GM21515 (cell line): ENCODE measurements around the gene KIAA0825.

Experiments
- ATAC-seq: cut with Tn5 transposase; IDR thresholded peaks from one replicate; pipeline ENCODE4 v1.9.1; 2021; ENCODE audit not compliant: unreplicated experiment

Gene KIAA0825

GRCh38 chr5:94508461-94509148 is 109.8 kb downstream of the KIAA0825 start:
- ATAC-seq, result no peak

- no peak for ATAC-seq
These were observed 112.9 kb downstream of the KIAA0825 start for GRCh38 chr5:94505327-94506068.

DNA sequence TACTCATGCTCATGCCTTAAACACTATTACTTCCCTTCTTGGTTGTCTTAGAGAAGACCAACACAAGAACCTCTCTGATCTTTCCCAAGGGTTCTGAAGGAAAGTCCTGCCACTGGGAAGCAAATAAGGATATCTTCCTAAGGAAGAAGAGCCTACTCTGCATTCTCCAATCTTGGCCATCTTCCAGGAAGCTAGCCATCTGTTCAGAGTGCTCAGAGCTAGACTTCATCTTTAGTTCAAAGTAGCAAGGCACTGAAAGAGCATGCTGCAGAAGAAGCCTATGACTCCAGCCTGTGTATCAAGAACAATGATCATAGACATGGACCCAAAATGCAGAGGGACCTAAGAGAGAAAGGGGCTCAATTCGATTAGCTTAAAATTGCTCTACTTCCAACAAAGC is 114.7 kb downstream of the KIAA0825 start:
- ATAC-seq, result no peak

DNA sequence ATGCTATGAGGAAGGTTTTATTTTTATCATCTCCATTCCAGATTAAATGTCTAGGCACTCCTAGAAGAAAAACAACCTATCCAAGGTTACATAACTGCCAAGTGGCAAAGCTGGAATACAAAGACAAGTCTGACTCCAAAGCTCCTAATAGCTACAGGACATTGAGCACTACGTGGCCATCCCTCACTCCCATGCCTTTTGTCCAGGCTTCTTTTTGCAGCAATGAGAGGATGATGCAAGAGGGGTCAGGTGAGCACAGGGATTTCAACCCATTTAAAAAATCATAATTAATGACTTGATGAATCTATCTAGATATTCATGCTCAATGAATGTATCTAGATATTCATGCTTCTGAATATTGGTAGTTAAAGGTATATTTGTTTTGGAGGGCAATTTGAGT is 117.0 kb downstream of the KIAA0825 start:
- ATAC-seq, result no peak

- ATAC-seq, result no peak
These were observed 118.6 kb downstream of the KIAA0825 start for GRCh38 chr5:94499806-94500205.

DNA sequence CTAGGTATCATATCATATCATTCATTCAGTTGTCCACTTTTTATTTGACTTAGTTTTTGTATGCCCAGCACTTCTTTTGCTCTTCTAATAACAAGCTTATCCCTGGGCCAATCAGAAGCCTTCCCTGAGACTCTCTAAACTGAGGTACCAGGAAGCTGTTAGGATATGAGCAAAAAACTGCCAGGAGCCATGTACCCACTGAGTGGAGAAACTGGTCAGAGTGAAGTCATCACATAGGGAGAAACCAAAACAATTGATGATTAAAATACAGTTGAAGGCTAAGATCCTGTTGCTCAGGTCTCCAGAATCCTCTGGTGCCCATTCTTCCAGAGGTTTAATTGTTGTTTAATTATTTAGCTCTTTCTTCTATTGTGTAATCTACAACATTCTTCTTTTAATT is 120.2 kb downstream of the KIAA0825 start:
- no peak for ATAC-seq

GRCh38 chr5:94485067-94485466 is 133.3 kb downstream of the KIAA0825 start:
- no peak for ATAC-seq

DNA sequence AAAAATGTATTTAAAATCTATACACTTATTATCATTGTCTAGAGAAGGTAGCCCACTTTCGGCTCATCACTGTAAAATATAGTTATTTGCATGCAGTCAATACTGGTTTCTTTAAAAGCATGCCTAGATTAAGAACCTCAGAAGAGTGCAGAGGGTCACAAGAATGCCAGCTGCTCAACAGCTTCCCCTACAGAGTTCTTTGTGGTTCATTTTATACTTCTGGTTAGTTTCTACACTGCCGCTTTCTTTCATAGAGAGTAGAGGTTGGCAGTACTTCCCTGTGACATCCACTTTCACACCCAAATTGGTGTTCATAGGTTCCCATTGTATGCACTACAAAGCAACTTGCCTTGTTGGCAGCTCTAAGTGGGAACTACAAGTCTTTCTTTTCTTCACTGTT is 137.3 kb downstream of the KIAA0825 start:
- no peak for ATAC-seq

GRCh38 chr5:94480486-94480885 is 137.9 kb downstream of the KIAA0825 start:
- no peak for ATAC-seq

DNA sequence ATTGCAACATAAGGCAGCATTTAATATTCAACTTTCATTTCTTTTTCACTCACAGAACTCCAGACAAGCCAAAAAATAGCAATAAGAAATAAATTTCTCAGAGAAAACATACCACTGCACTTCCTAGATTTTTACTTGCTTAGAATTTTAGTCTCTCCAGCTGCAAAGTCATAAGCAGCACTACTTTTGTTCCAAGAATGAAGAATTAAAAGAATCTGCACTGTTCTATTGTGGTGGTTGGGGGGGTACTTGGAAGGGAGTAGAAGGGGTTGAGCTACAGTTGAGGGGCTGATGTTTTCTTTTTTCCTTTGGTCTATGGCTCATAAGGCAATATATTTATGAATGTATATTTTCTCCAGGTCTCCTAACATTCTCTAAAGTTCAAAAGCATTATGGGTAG is 144.5 kb downstream of the KIAA0825 start:
- ATAC-seq, result no peak

DNA sequence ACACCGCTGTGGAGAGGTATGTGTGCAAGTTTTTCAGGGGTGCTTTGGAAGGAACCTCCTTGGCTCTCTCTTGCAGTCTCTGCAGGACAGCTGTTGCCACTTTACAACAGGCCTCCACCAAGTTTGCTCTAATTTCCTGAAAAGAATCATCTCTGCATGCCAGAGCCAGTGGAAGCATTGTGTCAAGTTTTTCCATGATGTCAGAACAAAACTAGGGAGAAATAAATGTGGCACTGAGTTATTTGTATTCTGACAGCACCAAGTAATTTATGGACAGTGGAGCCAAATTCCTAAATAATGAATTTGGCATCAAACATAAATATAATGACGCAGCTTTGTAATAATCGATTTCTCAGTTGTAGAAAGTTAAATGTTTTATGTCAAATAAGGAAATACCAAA is 146.9 kb downstream of the KIAA0825 start:
- no peak for ATAC-seq

DNA sequence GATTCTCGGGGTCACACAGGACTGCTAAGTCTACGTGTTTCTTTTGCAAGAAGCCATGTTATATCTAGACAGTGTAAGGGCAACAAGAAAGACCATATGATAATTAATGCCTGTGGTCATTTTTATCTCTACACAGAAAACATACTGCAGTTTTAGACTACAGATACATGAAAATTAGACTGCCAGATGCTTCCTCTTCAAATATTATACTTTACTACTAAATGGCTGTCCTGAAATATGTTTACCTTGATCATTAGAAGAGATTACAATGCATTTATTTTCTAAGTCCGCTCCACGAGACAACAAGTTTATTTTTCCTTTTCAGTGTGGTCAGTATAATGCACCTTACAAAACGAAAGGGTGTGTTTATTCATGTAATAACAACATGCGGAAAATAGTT is 147.6 kb downstream of the KIAA0825 start:
- ATAC-seq, result no peak

GRCh38 chr5:94469894-94470329 is 148.5 kb downstream of the KIAA0825 start:
- ATAC-seq, result no peak

DNA sequence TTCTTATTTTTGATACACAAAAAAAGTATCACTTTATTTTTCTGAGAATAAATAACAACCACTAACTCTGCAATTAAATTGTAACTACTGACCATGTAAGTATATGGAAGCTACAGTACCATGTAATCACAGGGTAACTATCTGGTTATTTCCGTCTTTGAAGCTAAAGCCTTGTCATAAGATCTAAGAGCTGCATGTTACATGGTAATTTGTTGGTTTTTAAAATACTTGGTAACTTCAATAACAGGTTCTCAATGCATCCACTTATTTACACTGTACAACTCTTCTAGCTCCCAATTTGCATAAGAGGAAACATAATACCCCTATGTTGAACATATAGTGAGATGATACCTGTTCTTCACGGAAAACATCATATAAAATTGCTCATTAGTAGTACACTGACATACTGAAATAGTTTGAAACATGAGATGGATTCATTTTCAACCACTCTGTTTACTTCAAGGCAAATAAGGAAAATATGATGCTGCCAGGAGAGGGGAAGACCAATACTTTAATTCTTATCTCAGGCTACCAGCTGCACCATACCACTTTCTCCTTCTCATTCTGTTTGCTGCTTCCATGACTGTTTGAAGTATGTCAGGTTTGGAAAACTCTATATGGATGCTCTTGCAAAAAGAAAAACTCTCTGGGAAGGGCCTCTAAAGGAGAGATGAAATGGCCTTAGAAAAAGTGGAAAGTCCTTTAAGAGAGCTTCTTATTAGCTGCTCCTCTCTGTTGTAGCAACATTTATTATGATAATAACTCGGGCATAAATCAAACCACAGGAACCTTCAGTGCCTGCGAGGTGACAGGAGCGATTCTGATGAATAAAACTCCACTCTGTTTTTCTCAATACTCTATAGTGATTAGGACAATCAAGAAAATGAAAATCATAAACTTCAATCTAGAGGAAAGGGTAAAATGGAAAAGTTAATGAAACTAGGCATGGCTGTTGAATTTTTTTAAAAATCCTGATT is 150.2 kb downstream of the KIAA0825 start:
- ATAC-seq, result no peak

GRCh38 chr5:94467346-94467953 is 151.0 kb downstream of the KIAA0825 start:
- no peak for ATAC-seq

DNA sequence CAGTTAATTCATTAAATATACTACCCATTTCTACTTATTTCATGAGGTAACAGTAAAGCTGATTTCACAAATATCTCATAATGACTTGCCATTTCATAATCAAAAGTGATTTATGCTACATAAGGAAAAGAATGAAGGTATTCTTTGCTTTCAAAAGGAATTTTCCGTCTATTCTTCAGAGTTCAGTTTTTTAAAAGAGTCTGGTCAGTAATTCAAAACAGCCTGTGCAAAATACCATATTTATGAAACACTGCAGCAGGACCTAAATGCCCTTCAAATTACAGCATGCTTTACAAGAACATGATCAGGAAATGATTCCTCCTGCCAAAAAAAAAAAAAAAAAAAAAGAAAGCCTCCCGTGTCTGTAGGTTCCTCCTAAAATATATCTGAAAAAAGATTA is 154.7 kb downstream of the KIAA0825 start:
- ATAC-seq, result no peak

DNA sequence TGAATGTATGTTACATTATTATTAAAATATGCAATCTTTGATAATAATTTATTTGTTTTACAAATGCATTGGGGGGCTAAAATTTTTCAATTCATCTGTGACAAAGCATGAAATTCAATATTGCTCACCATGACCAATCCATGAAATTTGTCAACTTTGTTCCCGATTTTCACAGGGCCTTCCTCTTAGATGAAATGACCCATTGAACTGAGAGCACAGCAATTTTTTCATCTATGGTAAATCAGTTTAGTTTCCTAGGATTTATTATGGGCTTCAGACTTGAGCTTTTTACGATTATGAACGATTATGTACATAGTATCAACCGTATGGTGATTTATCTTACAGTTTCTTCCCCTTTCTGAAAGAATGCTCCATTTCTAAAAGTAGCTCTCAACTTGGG is 157.3 kb downstream of the KIAA0825 start:
- no peak for ATAC-seq

DNA sequence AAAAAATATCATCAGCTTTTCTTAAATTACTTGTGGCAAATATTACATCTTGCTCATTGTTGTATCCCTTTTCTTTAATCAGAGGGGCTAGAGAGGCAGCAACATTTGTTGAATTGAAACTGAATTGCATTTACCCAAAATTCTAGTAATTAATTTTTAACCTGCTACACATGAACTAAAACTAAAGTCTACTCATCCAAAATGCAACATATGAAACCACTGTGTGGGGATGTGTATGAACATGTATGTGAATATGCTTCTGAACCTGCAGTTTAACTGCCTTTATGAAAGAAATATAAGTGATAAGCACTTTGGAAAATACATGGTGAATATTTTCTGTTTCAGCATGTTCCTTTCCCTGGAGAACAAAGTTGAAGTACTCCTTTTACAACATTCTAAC is 158.5 kb downstream of the KIAA0825 start:
- ATAC-seq, result no peak

DNA sequence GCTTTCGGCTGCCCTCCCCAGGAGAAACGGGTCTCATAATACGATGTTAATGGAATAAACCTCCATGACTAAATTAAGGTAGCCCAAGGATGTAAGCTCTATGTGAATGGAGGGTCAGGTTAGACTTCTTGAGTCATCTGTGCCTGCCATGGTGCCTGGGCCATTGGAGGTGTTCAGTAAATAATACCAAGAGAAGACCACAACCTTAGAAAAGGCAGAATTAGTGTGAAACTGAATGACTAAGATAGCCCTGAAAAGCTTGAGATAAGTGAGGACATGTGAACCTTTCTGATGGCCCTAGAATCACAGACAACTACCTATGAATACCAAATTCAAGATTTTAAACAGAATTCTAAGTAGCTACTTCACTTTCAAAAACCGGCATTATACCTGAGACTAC is 160.6 kb downstream of the KIAA0825 start:
- ATAC-seq, result no peak

GRCh38 chr5:94445726-94446125 is 172.7 kb downstream of the KIAA0825 start:
- no peak for ATAC-seq

DNA sequence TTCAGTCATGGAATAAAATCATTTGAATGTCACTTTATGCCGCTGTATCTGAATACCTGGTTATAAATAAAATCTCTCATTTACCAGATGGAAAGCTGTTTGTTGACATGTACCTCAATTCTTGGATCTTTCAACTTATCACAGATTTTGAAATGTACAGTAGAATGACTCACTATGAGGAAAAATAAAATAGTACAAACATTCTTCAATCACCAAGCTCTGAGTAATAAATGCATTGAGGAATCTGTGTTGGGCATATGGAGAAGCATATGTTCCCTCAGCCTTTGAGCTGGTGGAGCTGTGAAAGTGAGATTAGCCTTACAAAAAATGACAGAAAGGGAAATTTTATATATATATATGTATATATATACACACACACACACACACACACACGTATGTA is 175.4 kb downstream of the KIAA0825 start:
- no peak for ATAC-seq
